DMS53 treated with DMSO at 0.1 percent for 48 hours (cell line): ENCODE results near the gene CWF19L1.
"Not testable (repeated sequence)": the region's sequence is repeated elsewhere in the genome, so short reads cannot be mapped to it uniquely, and the experiment has no call there.

ENCODE experiments used
- DNase-seq: peaks from one replicate; lab custom pipeline; 2025; ENCODE audit not compliant: unreplicated experiment; lab: John Stamatoyannopoulos, UW

Gene CWF19L1

DNA sequence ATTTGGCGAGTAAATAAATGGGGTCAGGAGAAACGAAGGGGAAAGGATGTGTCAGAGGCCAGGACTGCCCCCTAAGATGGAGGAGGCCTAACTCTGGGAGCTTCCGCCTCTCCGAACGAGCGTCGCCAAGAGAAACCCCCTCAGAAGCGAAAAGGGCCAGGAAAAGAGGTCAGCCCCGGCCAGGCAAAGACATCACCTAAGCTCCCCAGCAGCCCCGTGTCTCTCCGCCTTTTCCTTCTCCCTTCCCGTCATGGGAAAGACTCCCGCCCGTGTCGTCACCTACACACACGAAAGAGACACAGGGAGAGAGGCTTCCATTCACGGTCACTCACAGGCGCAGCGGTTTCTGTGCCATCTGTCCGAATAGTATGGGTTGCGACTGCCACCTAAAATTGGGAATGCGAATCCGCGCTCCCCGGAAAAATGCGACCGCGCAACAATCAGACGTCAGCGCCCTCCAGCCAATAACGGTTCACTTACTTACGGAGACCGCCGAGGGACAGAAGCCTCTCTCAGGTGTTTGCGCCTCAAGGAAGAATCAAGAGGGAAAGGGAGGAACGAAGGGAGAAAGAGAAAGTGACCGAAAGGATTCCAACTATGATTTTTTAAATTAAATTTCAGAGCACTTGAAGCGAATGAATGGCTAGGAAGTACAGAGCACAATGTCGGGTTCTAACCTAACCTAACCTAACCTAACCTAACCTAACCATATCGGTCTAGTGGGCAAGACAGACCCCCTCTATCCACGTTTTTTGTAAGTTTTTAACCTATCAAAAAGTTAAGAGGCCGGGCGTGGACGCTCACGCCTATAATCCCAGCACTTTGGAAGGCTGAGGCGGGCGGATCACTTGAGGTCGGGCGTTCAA, at the start of gene CWF19L1:
TSS of gene CWF19L1 (minus strand) at position 400 of the 866 bp plus-strand sequence. CDS start at position 355, 45 bp downstream.
- DNase-seq, result peak; percentile 82

DNA sequence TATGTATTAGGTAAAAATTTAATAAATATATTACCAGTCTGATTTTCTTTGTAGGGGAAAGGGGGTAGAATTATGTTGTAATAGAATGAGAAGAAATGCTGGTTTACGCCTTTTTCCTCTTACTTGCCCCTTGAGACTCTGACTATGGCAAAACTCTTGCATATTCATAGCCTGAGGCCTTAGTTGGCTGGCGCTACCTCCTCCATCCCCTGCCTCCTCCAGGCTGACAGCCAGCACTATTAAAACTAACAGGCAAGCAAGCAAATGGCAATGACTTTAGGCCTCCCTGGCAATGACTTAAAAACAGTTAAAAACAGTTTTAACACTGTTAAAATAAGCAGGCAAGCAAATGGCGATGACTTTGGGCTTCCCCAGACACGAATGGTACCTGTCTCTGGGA, 48.2 kb upstream of the CWF19L1 start:
- no peak for DNase-seq

DNA sequence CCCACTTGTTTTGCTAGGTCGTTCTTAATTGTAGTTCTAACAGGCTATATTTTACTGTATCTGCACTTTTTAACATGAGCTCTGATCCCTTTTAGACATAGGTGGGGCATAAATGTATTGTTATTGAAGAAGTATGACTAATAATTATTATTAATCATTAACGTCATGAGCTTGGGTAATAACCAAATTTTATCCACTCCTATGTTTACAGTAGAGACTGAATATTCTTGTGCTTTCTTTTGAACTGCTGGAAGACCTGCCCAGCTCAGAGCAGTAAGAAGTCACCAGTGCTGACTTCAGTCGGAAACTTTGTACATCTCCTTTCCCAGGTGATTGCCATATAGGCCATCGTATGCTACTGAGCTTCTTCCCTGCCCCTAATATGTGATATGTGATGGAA, 43.9 kb upstream of the CWF19L1 start:
- DNase-seq, result no peak

DNA sequence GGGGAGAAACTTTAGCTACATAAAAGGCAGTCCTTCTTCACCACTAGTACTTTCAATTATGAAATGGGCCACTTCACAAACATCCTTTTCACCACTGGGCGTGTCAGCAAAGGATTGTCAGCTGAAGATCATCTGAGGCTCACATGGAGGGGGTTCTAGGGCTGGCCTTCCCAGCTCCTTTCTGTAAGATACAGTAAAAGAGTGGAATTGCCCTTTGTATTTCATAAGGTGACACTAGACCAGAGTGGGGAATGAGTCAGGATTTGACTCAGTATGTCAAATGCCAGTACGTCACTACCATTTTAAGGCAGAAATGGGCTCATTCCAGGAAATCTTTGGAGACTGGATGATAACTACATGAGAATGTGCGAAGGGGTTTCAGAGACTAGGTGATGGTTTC, 40.2 kb upstream of the CWF19L1 start:
- DNase-seq, result no peak

DNA sequence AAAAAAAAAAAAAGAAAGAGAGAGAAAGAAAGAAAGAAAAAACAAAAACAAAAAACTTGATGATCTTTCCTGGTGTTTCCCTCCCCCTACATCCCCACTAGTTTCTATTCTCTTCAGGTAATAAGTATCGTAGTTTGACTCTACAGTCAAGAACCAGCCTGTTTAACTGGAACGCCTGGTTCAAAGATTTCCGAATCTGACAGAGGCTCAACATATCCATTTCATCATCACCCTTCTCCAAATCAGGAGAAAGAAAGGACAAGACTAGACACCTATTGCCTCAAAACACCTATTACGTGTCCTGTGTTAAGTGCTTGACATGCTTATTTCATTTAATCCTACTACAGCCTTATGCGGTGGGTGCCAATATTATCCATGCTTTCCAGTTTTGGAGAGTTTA, 39.4 kb upstream of the CWF19L1 start:
- DNase-seq, result no peak

DNA sequence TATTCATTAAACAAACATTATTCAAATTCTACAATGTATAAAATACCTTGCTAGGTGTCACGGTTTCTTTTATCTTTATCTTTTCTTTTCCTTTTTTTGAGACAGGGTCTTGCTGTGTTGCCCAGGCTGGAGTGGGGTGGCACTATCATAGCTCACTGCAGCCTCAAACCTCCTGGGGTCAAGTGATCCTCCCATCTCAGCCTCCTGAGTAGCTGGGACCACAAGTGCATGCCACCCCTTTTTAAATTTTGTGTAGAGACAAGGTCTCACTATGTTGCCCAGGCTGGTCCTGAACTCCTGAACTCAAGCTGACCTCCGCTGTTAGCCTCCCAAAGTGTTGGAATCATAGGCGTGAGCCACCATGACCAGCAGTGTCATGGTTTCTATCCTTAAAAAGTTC, 37.0 kb upstream of the CWF19L1 start:
- DNase-seq, result no peak

DNA sequence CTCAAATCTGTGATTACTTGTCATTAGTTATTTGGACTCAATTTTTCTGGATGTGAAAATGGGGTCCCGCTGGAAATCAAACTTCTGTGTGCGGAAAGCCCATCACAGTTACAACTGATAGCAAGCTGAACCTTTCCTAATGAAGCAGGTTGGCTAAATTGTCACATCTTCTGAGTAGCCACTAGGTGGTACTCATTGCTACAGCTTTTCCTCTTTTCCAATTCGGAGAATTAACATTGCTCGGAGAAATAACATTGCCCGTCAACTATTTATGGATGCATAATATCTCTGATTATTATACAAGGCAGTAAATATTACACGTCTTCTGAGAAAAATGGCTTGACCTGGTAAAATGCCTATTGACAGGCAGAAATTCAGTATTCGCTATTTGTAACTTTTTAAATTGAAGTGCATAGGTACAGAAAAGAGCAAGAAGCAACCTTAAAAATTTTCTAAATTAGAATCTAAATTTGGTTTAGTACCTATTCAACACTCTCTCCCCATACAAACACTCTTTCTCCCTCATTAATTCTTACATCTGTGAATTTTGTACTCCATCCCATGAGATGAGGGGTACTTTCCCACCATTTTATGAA, 36.4 kb upstream of the CWF19L1 start:
- peak; percentile 50 for DNase-seq

DNA sequence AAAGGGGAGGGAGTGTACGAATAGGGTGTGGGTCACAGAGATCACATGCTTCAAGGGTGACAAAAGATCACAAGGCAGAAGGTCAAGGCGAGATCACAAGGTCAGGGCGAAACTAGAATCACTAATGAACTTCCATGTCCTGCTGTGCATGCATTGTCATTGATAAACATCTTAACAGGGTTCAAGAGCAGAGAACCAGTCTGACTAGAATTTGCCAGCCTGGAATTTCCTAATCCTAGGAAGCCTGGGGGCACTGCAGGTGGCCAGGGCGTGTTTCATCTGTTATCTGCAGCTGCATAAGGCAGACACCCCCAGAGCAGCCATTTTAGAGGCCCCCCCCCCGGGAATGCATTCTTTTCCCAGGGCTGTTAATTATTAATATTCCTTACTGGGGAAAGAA, 33.7 kb upstream of the CWF19L1 start:
- peak; percentile 6 for DNase-seq

DNA sequence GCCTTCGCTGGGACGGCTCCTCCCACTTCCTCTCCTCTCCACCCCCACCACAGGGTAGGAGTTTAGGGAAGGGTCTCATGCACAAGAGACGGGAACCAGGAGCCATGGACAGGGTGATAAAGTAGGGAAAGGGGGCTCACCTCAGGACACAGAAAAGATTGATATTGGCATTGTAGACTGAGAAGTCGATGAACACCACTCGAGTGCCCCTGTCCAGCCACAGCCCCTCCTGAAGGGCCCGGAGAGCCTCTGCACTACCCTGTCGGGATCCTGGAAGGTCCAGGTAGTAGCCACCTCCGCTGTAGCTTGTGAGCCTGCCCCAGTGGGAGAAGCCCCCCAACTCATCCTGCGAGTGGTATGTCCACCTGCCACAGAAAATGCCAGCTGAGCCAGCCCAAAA, 29.8 kb upstream of the CWF19L1 start:
- no peak for DNase-seq

DNA sequence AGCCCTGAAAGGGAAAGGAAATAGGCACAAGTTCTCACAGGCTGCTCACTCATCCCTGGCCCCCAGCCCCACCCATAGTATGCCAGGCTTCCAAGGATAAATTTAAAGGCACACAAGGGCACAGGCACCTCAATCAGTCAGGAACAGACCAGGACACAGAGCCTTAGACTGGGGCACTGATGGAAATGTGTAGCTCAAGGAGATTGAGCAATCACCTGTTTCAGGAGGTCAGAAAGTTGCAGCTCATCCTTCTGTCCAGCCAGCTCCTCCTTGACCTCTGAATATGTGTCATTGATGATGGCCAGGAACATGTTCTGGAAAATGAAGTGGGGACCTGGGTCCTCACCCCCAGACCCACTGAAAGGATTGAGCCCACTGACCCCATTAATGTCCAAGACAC, 25.6 kb upstream of the CWF19L1 start:
- no peak for DNase-seq

DNA sequence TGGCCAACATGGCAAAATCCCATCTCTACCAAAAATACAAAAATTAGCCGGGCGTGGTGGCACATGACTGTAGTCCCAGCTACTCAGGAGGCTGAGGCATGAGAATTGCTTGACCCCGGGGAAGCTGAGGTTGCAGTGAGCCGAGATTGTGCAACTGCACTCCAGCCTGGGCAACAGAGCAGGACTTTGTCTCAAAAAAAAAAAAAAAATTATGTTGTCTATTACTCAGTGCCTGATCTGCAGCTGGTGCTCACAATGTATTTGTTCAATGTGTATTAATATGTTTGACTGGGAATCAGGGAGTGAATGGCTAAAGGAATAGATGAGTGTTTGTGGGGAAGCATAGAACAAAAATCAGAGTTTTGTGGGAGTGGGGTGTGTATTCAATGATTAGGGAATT, 24.9 kb upstream of the CWF19L1 start:
- not testable (repeated sequence) for DNase-seq

DNA sequence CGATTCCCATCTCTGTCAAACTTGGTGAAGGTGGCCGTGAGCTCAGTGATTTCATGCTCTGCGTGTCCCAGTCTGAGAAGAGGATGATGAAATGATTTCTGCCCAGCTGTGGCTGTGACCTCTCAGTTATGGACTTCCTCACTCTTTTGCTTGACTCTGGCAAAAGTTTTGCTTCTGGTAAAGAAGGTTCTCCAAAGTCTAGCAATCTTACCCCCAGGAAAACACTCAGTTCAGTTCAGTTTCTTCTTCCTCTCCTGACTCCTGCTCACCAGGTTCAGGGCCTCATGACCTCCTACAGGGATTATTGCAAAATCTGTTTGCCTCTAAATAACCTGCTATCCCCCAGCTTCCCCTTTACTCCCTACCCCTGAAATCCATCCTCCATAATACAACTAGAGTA, 23.9 kb upstream of the CWF19L1 start:
- no peak for DNase-seq

DNA sequence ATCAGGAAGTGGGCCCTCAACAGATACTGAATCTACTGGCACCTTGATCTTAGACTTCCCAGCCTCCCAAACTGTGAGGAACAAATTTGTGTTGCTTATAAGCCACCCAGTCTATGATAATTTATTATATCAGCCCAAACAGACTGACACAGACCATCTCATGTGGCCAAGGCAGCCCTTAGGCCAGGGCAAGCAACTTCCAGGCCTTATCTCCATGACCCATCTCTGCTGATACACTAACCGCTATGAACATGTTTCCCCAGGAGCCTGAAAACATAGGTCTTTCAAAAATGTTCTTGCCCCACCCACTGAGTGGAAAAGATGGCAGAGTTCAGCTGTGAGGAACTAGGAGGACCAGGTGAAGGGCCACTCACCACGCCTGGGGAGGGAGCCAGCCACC, 22.2 kb upstream of the CWF19L1 start:
- DNase-seq, result no peak

DNA sequence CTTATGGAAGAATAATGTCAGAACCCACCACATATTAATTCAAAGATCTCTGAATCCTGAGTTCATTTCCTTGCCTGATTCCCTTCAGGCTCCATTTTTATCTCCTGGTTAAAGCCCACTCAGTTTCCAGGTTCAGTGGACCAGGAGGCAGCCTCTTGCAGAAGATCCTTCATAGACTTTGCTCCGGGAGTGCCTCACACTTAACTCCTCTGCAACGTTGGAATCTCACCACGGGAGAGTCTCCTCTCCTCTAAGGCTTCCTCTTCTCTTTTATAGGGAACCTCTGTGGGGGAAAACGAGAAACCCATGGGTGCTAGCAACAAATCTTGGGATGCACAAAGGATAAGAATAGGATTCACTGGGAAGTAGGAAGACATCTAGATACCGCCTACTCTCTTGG, 20.8 kb upstream of the CWF19L1 start:
- DNase-seq, result no peak

DNA sequence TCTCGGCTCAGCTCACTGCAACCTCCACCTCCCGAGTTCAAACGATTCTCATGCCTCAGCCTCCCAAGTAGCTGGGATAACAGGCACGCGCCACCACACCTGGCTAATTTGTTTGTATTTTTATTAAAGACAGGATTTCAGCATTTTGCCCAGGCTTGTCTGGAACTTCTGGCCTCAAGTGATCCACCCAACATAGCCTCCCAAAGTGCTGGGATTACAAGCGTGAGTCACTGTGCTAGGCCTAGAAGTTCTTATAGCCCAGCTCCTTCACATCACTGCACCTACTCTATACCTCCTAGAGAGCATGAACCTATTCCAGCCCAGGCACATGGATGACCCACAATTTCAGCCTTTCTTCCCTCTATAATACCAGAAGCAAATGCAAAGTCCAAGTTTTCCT, 20.3 kb upstream of the CWF19L1 start:
- DNase-seq, result no peak

DNA sequence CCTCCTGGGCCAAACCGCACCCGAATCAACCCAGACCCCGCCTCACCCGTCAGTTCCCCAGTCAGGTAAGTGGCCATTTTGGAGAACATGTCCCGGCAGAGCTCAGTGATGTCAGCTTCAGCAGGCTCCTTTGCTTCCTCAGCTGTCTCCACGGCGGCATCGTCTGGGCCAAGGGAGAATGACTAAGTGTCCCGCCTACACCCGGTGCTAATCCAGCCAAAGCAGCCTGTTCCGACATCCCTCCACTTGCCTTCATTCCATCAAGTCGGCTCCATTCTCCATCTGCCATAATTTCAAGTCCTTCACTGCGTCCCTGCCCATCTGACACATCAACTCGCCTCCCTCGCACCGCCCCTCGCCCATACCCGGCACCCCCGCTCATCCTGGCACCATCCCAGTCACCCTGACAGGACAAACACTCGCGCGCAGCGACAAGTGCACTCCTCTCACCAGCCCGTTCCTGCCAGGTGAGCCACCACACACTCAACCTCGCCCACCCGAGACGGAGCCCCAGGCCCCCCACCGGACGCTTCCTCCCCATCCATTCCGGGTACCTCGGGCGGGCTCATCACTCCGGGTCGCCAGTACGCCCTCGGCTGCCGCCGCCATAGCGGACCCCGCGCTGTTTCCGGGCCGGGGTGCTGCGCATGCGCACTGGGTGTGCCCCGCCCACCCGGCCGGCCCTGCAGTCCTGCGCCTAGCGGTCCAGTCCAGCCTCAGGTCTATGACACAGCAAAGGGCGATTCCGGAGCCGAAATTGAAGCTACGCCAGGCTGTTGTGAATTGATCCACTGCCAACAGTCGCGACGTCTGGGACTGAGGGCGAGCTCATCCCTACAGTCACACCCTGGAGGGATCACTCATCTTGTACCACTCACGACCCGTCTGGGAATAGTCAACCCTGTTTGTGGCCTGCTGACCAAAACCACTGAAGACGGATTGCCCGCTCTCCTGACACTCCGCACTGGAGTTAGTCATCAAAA, 18.9 kb upstream of the CWF19L1 start, which contains the start of gene BLOC1S2:
TSS of gene BLOC1S2 (minus strand) at position 630 of the 983 bp plus-strand sequence. CDS start at position 609, 21 bp downstream.
- peak; percentile 63 for DNase-seq

DNA sequence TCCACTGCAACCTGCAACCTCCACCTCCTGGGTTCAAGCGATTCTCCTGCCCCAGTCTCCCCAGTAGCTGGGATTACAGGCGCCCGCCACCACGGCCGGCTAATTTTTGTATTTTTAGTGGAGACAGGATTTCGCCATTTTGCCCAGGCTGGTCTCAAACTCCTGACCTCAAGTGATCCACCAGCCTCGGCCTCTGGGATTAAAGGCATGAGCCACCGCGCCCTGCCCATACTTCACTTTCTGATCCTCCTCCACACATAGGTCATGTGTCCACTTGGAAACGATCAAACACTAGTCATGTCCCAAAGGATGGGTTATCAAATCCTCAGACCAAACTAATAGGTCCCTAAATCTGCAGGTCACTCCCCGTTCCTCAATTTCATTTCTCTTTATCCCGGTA, 17.9 kb upstream of the CWF19L1 start:
- not testable (repeated sequence) for DNase-seq

DNA sequence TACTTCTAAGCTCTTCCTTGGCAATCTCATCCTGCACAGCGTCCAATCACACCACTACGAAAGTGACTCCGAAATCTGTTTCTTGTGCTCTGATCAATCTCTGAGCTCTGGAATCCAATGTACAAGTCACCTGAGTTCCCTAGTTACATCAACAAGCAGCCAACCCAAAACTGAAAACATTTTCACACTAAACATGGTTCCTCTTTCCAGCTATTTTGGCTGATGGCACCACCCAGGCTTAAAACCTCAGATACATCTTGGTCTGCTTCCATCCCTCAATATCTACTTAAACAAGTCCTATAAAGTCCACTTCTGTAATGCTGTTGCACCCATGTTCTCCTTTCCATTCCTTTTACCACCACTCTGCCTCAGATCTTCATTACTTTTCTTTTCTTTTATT, 15.5 kb upstream of the CWF19L1 start:
- no peak for DNase-seq

DNA sequence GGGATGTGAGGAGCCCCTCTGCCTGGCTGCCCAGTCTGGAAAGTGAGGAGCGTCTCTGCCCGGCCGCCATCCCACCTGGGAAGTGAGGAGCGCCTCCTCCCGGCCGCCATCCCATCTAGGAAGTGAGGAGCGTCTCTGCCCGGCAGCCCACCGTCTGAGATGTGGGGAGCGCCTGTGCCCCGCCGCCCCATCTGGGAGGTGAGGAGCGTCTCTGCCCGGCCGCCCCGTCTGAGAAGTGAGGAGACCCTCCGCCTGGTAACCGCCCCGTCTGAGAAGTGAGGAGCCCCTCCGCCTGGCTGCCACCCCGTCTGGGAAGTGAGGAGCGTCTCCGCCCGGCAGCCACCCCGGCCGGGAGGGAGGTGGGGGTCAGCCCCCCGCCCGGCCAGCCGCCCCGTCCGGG, 9.5 kb upstream of the CWF19L1 start:
- DNase-seq, result not testable (repeated sequence)

DNA sequence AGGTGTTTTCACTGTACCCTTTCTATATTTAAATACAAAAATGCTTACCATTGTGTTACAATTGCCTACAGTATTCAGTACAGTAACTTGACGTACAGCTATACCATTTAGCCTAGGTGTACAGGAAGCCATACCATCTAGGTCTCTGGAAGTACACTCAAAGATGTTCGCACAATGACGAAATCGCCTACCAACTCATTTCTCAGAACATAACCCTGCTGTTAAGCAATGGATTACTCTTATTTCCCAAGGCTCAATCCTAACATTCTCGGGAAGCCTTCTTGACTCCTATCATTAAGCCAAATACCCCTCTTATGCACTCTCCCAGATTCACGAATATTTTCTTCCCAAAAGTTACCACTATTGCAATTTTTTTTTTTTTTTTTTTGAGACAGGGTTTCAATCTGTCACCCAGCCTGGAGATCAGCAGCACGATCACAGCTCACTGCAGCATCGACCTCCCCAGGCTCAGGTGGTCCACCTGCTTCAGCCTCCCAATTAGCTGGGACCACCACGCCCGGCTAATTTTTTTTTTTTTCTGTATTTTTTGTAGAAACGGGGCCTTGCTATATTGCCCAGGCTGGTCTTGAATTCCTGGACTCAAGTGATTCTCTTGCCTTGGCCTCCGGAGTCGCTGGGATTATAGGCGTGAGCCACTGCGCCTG, 1.5 kb downstream of the CWF19L1 start:
- no peak for DNase-seq

DNA sequence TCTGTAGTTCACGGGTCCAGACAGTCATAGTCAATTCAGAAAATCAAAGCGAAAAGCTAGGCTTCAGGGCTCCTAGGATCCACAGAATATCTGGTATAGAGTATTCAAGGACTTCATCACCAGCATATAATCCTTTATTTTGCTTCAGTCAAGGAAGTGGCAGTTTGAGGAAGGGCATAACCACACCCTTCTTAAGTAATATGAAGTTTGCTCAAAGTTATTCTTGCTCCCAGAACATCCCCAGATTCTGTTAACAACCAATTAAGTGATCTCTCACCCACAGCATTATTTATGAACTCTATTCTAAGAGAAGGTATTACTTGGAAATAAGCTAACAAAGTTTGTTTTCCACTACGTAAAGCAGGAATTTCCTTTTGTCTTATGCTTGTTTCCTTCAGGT, 13.2 kb downstream of the CWF19L1 start:
- no peak for DNase-seq
